ENCODE results near the gene DMAC2. TPM values are rescaled to one million over a fixed set of nuclear protein-coding genes. Genes with fewer than 3 reads are reported as not detected.

DMAC2 gene
- total and polyA plus RNA-seq, 2 of the 13 experiments (the other 11 are each of a cell fraction or from before 2014, with no cell fraction given) = 39.0 to 66.0 TPM

GRCh38 chr19:41409288-41409687 is 30.4 kb downstream of the DMAC2 start (continued):
- TF ChIP-seq ZNF503 (CRISPR knock-in tag; IDR thresholded peaks at IDR 0.05) (no peak), SMAD9 (CRISPR knock-in tag; IDR thresholded peaks at IDR 0.05) (no peak), SOX5 (CRISPR knock-in tag; IDR thresholded peaks at IDR 0.05; ENCODE audit: borderline replicate concordance) (no peak), ZBTB34 (CRISPR knock-in tag; IDR thresholded peaks at IDR 0.05) (no peak), MAFG (CRISPR knock-in tag; IDR thresholded peaks at IDR 0.05) (no peak), ZNF615 (CRISPR knock-in tag; IDR thresholded peaks at IDR 0.05; ENCODE audit: borderline replicate concordance) (no peak), IRF9 (CRISPR knock-in tag; IDR thresholded peaks at IDR 0.05; ENCODE audit: borderline replicate concordance) (no peak), ASH2L (IDR thresholded peaks at IDR 0.05; ENCODE audit: insufficient read length, low read depth, low read length) (no peak), SAP130 (CRISPR knock-in tag; IDR thresholded peaks at IDR 0.05; ENCODE audit: low read depth) (peak; percentile 81), ZNF329 (CRISPR knock-in tag; IDR thresholded peaks at IDR 0.05; ENCODE audit: low read depth) (no peak), SIX4 (CRISPR knock-in tag; IDR thresholded peaks at IDR 0.05) (no peak), NAIF1 (CRISPR knock-in tag; IDR thresholded peaks at IDR 0.05; ENCODE audit: borderline replicate concordance) (no peak), CHD2 (IDR thresholded peaks at IDR 0.05; ENCODE audit: low read depth, low read length) (no peak), USF2 (IDR thresholded peaks at IDR 0.05; ENCODE audit: low read depth, low read length) (0 out of 2 replicates have a peak, but pooled peaks have one; percentile 4), USF2 (CRISPR knock-in tag; IDR thresholded peaks at IDR 0.05; ENCODE audit: borderline replicate concordance) (no peak; the same call in 1 of the 2 replicates), ZNF205 (CRISPR knock-in tag; IDR thresholded peaks at IDR 0.05) (no peak), ZMYM2 (CRISPR knock-in tag; IDR thresholded peaks at IDR 0.05) (no peak), PITX1 (CRISPR knock-in tag; IDR thresholded peaks at IDR 0.05) (peak; percentile 47; the same call in 1 of the 2 replicates), ZNF749 (CRISPR knock-in tag; IDR thresholded peaks at IDR 0.05; ENCODE audit: borderline replicate concordance) (no peak)

Data from HepG2 (cell line).